GM18951 (cell line): Measurements from ENCODE around the gene SORCS2.

ENCODE experiments used
- POLR2A ChIP-seq: IDR thresholded peaks from 4 replicates; pipeline ENCODE4 v1.6.1; 2011; ENCODE audit warnings: mild to moderate bottlenecking; ENCODE audit not compliant: insufficient read length, insufficient read depth; ENCODE audit errors: extremely low read depth
- in situ Hi-C: fragments of 300-500 bp; cut with MboI; formaldehyde crosslinking; loops from one replicate; pipeline ENCODE4 v1.12.0; 2022; ENCODE audit warnings: low sequenced_read_pairs, mixed read lengths, inconsistent platforms; ENCODE audit not compliant: unreplicated experiment

Gene SORCS2

DNA sequence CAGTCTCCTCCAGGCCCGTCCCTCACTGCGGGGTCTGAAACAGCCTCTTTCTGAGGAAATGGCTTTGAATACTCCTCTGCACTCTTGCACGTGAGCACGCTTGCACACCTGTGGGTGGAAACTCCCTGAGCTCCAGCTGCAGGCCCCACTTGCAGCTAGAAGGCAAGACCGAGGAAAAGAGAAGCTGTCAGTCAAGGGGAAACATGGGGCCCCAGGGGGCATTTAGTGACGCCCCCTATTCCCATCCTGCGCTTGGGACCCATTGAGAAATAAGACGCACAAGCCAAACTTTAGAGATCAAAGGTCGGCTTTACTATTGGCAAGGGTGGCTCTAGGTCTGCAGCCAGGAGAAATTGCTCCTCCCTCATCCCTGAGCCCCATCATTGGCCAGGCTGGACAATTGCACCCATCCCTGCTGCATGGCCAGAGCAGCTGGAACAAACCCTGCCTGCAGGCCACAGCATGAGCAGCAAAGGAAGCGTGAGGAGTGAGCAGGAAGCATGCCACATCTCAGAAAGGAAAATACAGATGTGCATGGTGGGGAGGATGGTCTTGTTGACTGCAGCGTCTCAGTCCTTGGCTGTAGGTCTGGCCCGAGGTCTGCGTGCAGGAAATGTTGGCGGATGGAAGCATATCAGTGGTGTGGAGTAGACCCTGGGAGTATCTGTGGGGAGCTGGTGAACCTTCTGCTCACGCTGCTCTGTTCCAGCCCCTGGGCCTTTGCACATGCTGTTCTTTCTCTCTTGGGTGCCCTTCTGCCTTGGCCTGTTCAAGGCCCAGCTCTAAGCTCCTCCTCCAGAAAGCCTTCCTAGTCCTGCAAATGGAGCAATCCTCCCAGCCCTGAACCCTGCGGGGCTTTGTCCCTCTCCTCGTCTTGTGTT lies 148.5 kb downstream of the SORCS2 start:
- no peak for TF ChIP-seq POLR2A
- in situ Hi-C loops = no loop called here

DNA sequence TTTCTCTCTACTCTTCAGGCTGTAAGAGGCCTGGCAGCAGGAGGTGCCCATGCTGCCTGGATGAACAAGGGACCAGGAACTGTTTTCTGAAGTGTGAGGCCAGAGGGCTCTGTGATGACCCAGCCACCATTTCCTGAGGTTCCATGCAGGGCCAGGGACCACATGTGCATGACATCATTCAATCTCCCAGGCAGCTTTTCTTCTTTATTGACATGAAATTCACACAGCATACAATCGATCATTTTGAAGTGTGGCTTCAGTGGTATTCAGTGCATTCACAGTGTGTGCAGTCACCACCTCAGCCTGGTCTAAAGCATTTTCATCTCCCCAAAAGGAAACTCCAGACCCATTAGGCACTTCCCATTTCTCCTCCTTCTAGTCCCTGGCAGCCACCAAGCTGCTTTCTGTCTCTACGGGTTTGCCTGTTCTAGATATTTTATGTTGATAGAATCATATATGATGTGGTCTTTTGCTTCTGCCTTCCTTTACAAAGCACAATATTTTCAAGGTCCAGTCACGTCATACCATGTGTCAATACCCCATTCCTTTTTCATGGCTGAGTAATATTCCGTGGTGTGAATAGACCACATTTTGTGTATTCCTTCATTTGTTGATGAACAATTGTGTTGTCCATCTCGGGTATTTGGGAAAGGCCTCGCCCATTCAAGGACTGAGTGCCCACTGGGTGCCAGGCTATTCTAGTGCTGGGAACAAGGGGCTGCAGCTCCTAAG lies 149.3 kb downstream of the SORCS2 start:
- no peak for TF ChIP-seq POLR2A
- in situ Hi-C loops = no loop called here

DNA sequence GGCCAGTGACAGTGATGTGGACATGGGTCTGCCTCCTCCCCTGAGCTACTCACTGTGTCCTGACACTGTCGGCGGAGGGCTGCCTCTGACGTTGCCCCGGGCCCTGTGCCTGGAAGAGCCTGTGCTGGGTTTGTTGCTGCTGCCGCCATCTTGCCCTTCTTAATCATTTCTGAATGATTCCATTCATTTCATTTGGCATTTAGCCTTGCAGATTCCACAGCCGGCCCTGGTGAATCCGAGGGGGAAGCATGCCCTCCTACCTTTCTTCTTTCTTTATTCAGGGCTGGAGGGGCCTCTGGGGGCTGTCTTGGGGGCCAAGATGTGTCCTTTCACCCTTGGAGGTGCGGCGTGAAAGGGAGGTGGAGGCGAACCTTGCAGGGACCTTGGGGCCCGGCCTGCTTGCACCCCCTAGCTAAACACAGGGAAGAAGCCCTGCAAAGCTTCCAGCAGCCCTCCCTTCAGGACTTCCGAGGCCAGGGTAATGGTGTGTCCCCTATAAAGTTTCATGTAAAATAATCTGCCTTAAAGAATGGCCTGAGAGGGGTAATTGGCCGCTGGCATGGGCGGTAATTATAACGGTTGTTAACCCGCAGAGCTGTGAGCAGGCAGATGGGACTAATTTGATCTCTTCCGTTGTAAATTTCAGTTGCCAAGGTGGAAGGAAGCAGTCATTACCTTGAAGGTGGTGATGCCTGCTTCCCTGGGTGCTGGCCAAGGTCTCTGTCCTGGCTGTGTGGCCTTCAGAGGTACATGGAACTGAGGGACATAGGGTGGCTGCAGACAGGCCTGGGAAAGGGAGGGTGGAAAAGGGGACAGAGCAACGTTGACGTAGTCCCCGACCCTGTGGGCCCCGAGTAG lies 150.1 kb downstream of the SORCS2 start:
- TF ChIP-seq POLR2A = no peak
- in situ Hi-C loops = no loop called here

DNA sequence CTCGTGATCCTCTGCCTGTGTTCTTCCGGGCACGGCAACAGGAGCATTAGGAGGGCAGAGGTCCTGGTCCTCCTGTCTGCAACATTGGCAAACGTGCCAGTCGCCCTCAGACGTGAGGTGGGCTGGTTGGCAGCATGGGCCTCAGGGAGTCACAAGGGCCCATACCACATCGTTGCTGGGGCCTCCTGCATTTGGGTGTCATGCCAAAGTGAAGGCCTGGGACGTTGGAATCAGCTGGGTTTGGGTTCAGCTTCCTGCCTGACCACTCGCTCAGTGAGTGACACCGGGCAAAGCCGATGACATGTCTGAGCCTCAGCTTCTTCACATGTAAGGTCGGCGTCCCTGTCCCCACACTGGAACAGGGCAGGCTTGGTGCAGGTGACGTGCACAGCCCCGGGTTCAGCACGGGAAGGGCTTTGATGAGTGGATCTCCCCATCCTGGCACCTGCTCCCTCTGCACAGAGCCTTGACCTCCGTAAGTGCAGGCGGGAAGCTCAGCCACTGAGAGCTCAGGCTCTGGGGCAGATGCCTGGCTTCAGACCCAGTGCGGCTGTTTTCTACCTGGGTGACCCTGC lies 150.8 kb downstream of the SORCS2 start:
- TF ChIP-seq POLR2A = no peak
- in situ Hi-C loops = no loop called here

DNA sequence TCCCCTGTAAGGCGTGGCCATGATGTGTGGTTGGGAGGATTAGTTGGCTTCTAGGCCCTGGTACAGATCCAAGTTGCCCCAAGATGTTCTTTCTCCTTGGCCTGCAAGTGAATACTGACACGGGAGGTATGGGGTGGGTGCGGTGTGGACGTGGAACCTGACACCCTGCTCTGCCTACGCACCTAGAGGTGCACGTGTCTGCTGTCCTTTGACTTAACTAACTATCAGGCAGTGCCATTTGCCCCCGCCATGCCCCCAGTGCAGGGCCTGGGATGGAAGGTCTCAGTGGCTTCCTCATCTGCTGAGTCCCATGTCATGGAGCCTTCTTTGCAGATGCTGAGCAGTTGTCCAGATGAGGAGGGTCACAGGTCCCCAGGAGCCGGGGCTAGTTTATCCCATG lies 151.6 kb downstream of the SORCS2 start:
- in situ Hi-C loops = no loop called here
- no peak for TF ChIP-seq POLR2A

DNA sequence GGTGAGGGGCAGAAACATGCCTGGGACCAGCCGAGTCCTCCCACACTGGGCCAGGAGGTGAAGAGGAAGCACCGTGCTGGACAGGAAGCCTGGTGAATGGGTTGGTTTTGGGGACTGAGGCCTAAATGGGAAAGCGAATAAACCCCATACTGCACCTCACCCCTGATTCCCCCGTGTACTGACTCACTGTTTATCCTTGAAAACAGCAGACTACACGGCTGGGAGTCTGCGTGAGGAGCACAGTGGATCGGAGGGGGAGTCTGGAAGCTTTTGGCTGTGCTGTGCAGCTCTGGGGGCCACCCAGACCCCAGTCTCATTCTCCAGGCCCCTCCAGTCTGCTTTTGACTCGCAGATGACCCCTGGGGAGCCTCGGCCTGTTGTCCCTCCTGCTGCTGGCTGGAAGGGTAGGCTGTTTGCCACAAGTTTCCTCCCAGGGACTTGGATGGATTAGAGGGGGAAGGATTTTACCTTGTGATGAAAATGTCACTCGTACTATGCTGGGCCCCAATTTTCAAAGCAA lies 152.4 kb downstream of the SORCS2 start:
- in situ Hi-C loops = no loop called here
- no peak for TF ChIP-seq POLR2A

DNA sequence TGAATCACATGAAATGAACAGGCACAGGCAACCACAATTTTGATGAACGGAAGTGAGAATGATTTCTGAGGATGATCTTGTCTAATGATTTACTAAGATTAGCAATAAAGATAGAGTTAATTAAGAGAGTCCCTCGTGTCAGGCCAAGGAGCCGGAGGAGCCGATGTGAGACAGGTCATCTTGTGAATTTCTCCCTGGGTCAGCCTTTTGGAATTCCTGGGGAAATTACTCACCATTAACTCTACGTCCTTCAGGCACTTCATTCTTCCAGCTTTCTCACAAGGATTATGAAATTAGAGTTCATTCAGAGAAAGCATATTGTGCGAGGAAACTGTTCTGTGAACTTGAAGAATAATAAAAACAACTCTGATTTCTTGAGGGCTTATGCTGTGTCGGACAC lies 155.6 kb downstream of the SORCS2 start:
- no peak for TF ChIP-seq POLR2A
- in situ Hi-C loops = no loop called here

DNA sequence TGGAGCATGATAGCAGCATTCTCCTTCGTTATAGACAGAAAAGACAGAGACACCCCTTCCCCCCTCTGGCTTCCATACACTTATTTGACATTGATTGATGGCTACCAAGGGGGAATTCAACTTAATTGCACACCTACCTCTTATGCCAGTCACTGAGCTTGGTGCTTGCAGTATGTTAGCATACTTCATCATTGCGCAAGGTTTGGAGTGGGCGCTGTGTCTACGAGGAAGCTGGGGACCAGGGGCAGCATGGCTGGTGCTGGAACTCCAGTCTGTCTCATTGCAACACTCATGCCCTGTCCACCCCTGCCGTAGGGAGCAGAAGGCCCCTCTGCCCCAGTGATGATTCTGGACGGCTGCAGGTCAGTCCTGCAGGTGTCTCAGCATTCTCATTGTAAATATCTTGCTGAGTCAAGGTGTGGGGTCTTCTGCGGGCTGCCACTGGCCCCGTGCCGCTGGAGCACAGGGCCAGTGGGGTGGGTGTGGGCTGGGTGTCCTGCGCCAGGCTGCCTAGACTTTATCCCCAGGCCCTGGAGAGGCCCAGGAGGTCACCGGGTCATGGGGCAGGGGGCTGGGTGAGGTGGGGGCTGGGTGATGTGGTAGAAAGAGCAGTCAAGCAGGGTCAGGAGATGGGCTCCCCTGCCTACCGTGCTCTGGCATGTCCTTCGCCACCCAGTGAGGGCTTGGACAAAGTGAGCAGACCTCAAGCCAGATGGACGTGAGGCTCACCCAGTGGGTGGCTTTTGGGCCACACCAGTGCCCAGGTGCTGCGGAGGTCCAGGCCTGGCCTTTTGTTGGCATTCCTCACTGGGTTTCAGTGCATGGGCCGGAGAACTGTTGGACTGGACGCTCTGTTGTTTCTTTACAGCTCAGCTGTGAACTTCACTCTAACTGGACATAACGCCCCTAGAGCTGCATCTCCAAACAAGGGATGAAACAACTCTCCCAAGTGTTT lies 156.9 kb downstream of the SORCS2 start:
- TF ChIP-seq POLR2A = no peak
- in situ Hi-C loops = no loop called here

DNA sequence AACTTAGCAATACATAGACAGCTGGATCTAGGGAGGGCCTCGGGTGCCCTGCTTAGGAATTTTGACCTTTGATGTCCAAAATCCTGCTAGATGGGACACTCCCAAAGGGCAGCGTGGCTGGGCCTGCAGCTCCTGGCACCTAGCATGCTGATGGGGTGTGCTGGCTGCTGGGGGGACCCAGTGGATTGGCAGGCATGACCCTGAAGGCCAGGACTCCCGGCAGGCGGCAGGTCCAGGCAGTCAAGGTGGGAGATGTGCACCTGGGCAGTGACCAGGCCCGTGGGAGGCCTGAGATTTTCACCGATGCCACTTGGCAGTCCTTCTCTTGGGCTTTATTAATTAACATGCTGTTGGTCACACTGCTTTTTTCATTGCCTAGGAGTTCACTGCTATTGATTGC lies 158.1 kb downstream of the SORCS2 start:
- in situ Hi-C loops = no loop called here
- TF ChIP-seq POLR2A = no peak

DNA sequence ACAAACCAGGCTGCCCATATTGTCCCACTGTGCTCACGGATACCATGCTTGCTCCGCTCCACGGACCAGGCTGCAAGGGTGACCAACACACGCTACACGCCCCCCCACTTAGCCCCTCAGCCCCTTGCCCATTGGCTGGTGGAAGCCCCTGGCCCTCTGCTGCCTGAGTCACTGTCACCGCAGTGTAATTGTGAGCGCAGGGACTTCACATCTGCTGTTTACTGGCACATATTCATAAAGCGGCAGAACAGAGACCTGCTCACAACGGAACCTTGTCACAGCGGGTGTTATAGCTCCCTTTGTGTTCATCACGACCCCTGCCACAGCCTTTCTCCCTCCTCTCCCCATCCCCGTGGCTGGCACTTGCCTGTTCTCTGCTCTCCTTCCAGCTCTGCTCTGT lies 158.7 kb downstream of the SORCS2 start:
- in situ Hi-C loops = no loop called here
- TF ChIP-seq POLR2A = no peak

DNA sequence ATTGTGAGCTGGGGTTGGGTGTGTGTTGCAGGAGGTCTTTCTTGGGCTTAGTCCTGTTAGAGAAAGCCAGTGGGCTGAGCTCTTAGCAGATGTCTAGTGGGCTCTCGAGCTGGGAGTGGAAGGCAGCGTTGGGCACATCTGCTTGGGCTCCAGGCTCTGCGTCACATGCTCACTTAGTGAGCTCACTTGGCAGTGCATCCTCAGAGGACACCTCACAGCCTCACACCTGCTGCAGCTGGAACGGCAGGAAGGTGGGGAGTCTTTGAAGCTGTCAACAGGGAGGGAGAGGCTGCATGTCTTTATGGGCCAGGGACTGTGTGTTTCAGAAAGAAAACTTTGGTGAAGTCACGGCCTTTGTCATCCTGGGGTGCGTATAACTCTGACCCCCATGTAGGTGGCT lies 160.1 kb downstream of the SORCS2 start:
- in situ Hi-C loops = no loop called here
- no peak for TF ChIP-seq POLR2A

DNA sequence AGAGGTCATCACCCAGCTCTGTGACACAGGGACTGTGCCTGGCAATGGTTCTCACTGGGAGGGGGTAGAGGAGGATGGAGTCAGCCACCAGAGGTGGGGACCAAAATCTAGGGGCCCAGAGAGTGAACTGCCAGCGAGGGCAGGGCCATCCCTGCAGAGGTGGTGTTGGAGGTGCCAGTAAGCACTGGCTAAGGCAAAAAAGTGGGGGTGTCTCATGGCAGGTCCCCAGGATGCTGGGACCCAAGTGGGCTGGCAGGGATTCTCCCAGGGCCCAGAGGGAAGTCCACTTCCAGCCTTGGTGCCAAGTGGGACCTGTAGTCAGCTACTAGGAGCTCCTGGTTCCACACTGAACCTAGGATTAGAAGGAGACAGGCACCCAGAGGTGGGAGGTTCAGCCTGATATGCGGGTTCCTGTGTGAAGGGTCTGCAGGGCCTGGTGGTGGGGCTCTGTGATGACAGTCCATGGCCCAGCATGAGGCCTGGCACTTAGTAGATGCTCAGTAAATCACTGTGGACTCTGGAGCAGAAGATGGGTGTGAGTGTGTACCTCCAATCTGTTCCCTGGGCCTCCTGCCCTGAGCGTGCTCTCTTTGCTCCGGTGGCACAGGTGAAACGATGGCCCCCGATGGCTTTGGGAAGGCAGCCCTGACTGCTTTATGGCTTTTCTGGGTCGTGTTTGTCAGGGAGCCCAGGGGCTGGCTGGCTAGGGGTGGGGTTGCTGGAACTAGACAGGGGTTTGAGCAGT lies 160.9 kb downstream of the SORCS2 start:
- in situ Hi-C loops = no loop called here
- no peak for TF ChIP-seq POLR2A
